ENCODE results near the gene LRRC4C. TPM values are rescaled to one million over a fixed set of nuclear protein-coding genes. Genes with fewer than 3 reads are reported as not detected.

LRRC4C gene
- total RNA-seq, 4 donors from 2014 or later, result 0.19 to 1.1 TPM; not detected in 2

DNA sequence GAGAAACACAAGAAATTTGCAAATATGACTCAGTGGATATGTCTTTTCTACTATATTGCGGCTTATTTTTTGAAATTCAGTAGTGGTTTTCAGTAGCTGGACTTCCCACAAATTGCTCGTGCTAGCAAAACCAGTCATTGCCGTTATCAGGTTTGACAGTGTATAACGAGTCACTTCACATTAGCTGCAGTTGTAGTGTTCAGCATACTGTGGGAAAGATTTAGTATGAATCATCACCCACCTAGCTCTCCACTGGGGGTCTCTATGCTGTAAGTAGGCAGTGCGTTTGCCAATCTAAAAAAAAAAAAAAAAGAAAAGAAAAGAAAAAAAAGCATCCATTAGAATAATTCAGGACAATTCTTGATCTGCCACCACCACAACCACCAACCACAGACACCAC, 1318.9 kb downstream of the LRRC4C start:
- intact Hi-C loops (cut with DNase I; ENCODE audit: low total_unique reads), result no loop called here
- no peak for DNase-seq (ENCODE audit: low spot score in 2 of 2)
- WGBS, 2 donors, result 81 to 84% methylated on average over 5 of the region's 5 CpGs
- no peak overlapping the region for H3K4me3 ChIP-seq (ENCODE audit: low read depth, poor library complexity, severe bottlenecking)
- TF ChIP-seq CTCF (IDR thresholded peaks at IDR 0.05) (no peak), POLR2A (IDR thresholded peaks at IDR 0.05) (no peak)

DNA sequence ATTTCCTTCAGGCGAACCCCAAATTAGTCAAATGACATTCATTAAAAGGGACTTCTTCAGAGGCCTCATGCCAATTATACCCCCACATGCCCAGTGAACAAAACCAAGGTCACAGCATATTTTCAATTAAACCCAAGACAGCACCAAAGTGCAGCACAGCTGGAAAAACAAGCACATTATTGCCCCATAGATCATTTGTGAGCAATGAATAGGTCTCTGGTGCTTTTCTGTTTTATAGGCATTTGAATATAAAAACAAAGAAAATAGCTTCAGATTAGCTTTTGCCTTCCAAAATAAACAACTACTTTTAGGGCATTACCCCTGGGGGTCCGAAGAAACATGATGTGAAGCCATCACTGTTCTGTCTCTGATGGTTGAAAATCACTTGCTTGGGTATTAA, 1319.9 kb downstream of the LRRC4C start:
- TF ChIP-seq POLR2A (IDR thresholded peaks at IDR 0.05), result no peak
- no peak for TF ChIP-seq CTCF (IDR thresholded peaks at IDR 0.05)
- no peak for DNase-seq (ENCODE audit: low spot score in 2 of 2)
- intact Hi-C loops (cut with DNase I; ENCODE audit: low total_unique reads), result no loop called here
- WGBS, 2 donors, result 64 to 79% methylated on average over 2 of the region's 2 CpGs
- no peak overlapping the region for H3K4me3 ChIP-seq (ENCODE audit: low read depth, poor library complexity, severe bottlenecking)

- no peak for DNase-seq (ENCODE audit: low spot score in 2 of 2)
- intact Hi-C loops (cut with DNase I; ENCODE audit: low total_unique reads), result no loop called here
- 66 to 67% methylated on average over 3 of the region's 3 CpGs for WGBS, 2 donors
These were observed 1320.4 kb downstream of the LRRC4C start for GRCh38 chr11:40139066-40139465.

GRCh38 chr11:40134820-40135570, 1324.5 kb downstream of the LRRC4C start:
- 39 to 47% methylated on average over 1 of the region's 1 CpG for WGBS, 2 donors
- intact Hi-C loops (cut with DNase I; ENCODE audit: low total_unique reads), result no loop called here
- H3K4me3 ChIP-seq (ENCODE audit: low read depth, poor library complexity, severe bottlenecking), result no peak overlapping the region
- TF ChIP-seq POLR2A (IDR thresholded peaks at IDR 0.05) (no peak), CTCF (IDR thresholded peaks at IDR 0.05) (no peak)
- DNase-seq (ENCODE audit: low spot score in 2 of 2), result no peak

More at GRCh38 chr11:40139066-40139465, 1320.4 kb downstream of the LRRC4C start:
- no peak overlapping the region for H3K4me3 ChIP-seq (ENCODE audit: low read depth, poor library complexity, severe bottlenecking)
- no peak for TF ChIP-seq CTCF (IDR thresholded peaks at IDR 0.05)
- TF ChIP-seq POLR2A (IDR thresholded peaks at IDR 0.05), result no peak

DNA sequence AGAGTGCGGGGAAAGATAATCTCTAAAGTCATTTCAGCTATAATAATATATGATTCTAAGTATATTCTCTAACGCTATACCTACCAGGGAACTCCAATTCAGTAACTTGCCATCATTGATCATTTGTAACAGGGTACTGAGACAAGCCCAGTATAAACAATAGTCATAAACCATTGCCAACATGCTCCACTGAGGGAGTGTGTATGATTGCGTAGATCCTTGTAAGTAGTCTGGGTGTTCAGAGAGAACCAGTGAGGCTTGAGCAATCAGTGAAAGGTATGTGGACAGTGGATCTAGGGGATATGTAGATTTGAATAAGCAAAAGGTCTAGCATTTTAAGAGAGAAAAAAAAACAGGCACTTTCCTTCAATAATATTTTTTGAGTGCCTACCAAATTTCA, 1326.0 kb downstream of the LRRC4C start:
- DNase-seq (ENCODE audit: low spot score in 2 of 2), result no peak
- 84 to 92% methylated on average over 3 of the region's 3 CpGs for WGBS, 2 donors
- intact Hi-C loops (cut with DNase I; ENCODE audit: low total_unique reads), result no loop called here
- H3K4me3 ChIP-seq (ENCODE audit: low read depth, poor library complexity, severe bottlenecking), result no peak overlapping the region
- TF ChIP-seq CTCF (IDR thresholded peaks at IDR 0.05) (no peak), POLR2A (IDR thresholded peaks at IDR 0.05) (no peak)

- intact Hi-C loops (cut with DNase I; ENCODE audit: low total_unique reads), result no loop called here
- no peak overlapping the region for H3K4me3 ChIP-seq (ENCODE audit: low read depth, poor library complexity, severe bottlenecking)
- WGBS, 2 donors, result 49 to 56% methylated on average over 3 of the region's 3 CpGs
- TF ChIP-seq POLR2A (IDR thresholded peaks at IDR 0.05), result no peak
- TF ChIP-seq CTCF (IDR thresholded peaks at IDR 0.05), result no peak
- DNase-seq (ENCODE audit: low spot score in 2 of 2), result no peak
These were observed 1326.5 kb downstream of the LRRC4C start for GRCh38 chr11:40132912-40133311.
